T-helper 9 cell (primary cell): Measurements from ENCODE around the gene PASK.
A peak's percentile ranks its signal among the peaks of the same experiment; 100 is the strongest.
"Not testable (repeated sequence)": the region's sequence is repeated elsewhere in the genome, so short reads cannot be mapped to it uniquely, and the experiment has no call there.

ENCODE experiments used
- DNase-seq: peaks from one replicate; pipeline ENCODE4 v3.0.0-alpha.2; 2020

PASK gene

DNA sequence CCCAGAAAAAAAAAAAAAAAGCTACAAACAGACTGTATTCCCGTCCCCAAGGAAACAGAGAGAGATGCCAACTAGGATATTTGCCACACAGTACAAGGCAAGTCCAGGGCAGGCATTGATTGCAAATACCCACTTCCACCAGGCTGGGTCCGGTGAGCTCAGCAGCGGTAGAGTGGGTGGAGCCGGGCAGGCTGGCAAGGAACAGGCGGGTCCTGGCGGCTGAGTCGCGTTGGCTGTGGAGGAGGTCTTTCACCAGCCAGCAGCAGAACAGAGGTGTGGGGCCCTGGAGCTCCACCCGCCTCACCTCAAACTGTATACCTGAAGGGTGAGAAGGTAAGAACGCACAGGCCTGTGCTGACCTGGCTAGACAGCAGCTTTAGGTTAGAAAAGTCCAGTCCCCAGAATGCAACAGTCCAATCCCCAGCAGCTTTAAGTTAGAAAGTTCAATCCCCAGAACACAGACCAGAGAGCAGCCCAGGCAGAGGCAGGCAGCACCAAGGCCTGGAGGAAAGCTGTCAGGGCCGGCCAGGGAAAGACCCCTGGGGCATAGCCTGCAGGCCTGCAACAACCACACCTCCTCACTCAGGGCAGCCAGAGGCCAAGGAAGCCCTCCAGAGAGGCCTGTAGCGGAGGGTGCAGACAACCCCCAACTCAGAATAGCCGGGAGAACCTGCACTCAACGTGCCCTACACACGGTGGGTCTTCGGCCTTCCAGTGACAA lies 25.3 kb downstream of the PASK start:
- DNase-seq, result peak; percentile 40

- DNase-seq, result no peak
Observed at GRCh38 chr2:241122376-241123002, 26.8 kb downstream of the PASK start.

DNA sequence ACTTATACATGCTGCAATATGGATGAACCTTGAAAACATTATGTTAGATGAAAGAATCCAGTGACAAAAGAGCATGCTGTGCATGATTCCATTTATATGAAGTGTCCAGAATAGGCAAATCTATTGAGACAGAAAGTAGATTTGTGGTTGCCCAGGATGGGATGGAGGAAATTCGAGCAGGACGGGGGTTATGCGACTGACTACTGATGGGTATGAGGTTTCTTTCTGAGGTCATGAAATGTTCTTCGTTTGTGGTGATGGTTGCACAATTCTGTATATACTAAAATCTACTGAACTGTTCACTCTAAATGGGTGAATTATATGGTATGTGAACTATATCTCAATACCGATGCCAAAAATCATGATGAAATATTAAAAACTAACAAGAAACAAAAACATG lies 28.3 kb downstream of the PASK start:
- DNase-seq, result no peak

DNA sequence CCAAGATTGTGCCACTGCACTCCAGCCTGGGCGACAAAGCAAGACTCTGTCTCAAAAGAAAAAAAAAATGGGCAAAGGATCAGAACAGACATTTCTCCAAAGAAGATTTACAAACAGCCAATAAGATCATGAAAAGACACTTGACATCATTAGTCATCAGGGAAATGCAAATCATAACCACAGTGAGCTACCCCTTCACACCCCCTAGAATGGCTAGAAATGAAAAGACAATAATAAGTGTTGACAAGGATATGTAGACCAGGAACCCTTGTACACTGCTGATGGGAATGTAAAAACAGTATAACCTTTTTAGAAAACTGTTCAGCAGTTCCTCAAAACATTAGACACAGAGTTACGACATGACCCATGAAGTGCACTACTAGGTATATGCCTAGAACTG lies 28.8 kb downstream of the PASK start:
- no peak for DNase-seq

DNA sequence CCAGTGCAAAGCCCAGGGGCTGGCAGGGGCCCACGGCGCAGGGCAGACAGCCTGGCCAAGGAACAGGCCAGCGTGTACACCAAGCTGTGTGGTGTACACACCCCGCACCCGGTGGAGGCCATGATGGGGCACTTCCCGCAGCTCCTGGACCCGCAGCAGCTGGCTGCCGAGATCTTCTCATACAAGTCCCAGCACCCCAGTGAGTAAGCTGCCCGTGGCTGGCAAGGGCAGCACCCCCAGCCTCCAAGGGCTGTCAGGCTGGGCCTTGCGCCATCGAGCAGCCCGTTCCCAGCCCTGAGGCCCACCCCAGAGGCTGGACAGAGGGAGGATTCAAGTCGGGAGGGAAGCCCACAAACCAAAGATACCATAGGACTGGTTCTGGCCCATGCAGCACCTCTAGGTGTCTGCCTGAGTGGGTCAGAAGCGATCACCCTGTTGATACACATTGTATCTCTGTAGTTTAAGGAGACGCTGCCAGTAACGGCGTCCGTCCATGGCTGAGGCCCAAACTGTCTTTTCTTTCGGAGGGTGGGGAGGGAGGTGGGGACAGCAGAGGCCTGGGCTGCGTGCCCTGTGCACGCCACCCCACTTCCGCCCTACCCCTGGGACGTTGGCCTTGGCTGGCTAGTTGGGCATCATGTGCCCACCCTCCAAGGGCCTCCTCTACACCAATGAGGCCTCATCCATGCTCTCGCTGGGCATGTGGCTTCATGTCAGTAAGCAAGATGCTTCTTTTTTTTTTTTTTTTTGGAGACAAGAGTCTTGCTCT lies 30.4 kb downstream of the PASK start:
- DNase-seq, result no peak

- DNase-seq, result no peak
Observed at GRCh38 chr2:241116606-241117560, 32.4 kb downstream of the PASK start.

GRCh38 chr2:241115361-241115760 lies 33.9 kb downstream of the PASK start:
- no peak for DNase-seq

DNA sequence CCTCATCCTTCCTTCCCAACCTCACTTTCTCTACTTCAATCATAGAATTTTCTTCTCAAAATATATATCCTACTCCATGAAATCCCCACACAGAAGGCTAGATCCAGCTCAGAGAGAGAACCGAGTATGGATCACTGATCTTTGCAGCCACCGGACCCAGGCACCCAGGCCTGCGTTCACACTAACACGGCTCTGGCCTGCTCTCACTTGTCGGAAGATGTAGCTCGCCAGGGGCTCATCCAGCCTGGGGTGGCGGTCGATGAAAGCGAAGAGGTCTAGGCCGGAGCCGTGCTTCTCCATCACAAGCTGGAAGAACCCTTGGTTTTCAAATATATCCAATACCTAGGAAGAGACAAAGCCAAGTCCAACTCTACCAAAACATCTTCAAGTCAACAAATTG lies 34.4 kb downstream of the PASK start:
- no peak for DNase-seq

DNA sequence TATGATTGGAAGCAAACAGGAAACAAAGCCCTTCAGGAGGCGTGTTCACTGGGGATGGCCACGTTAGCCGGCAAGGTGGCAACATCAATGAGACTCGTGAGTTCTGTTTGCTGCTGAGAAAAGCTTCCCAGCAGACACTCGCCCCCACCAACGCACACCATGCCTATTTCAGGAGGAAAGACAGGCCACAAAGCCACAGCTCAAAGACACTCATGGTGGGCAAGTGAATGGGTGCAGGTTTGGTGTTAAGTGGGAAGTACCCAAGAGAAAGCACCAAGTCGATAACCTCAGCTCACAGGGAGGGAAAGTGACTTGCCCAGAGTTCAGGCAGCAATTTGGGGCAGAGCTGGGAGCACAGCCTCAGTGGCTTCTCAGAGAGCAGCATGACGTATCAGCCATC lies 36.7 kb downstream of the PASK start:
- peak; percentile 46 for DNase-seq

- no peak for DNase-seq
Observed at GRCh38 chr2:241112046-241112445, 37.2 kb downstream of the PASK start.

- no peak for DNase-seq
Observed at GRCh38 chr2:241111440-241111805, 37.8 kb downstream of the PASK start.

GRCh38 chr2:241110607-241111439 lies 38.4 kb downstream of the PASK start:
- no peak for DNase-seq

GRCh38 chr2:241110089-241110606 lies 39.1 kb downstream of the PASK start:
- DNase-seq, result no peak

DNA sequence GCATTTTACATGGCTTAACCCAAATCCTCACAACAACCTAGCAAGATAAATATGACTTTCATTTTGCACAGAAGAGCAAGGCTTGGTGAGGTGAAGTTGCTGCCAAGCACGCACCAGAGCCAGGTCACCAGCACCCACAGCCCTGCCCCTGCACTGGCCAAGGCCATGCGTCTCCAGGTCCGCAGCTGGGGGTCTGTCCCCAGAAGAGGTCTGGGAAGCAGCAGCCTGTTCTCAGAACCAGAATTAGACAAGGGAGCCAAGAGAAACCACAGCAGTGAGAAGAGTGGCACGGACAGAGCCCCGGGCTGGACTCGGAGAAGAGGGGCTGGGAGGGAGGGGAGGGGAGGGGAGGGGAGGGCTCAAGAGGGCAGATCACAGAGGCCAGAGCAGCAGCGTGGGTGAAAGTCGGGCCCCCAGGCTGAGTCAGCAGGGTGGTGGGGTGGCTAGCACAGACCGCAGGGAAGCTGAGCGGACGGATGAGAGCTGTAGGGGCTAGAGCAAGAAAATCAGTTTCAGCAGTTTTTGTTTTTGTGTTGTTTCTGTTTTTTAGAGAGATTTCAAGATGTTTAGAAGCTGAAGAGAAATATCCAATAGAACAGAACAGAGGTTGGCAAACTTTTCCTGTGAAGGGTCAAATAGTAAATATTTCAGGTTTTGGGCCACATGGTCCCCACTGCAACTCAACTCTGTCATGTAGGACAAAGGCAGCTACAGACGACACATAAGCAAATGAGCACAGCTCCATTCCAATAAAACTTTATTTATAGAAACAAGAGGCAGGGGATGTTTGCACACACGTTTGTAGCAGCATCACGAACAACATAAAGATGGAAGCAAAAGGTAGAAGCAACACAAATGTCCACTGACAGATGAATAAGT lies 39.8 kb downstream of the PASK start:
- no peak for DNase-seq

DNA sequence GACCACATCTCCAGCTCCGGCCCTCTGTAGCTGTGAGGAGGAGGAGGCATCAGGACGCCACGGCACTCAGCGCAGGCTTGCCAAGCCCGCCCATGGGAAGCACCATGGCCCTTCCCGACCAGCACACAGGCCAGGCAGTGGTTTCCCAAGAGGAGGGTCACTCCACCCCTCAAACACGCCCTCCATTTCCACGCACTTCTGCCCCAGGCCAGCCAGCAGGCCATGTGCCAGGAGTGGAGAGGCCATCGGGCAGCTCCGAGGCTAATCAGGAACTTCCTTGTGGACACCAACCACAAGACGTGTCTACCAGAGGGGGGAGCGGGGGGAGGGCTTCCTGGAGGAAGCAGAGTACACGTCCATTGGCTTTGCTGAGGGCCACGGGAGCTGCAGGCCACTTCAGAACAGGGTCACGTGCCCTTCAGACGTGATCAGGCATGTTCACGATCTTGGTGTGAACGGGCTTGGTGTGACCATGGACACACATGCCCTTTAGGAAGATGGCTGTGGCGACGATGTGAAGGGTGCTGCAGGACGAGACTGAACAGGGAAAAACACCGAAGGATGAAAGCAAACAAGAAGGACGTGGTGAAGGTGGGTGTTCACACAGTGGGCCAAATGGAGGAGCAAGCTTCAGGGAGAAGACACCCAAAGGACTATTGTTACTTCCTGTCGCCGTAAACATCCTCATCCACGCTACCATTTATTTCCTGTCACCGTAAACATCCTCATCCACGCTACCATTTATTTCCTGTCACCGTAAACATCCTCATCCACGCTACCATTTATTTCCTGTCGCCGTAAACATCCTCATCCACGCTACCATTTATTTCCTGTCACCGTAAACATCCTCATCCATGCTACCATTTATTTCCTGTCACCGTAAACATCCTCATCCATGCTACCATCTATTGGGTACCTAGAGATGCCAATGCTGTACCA lies 40.7 kb downstream of the PASK start:
- no peak for DNase-seq

GRCh38 chr2:241107031-241107783 lies 42.1 kb downstream of the PASK start:
- no peak for DNase-seq

DNA sequence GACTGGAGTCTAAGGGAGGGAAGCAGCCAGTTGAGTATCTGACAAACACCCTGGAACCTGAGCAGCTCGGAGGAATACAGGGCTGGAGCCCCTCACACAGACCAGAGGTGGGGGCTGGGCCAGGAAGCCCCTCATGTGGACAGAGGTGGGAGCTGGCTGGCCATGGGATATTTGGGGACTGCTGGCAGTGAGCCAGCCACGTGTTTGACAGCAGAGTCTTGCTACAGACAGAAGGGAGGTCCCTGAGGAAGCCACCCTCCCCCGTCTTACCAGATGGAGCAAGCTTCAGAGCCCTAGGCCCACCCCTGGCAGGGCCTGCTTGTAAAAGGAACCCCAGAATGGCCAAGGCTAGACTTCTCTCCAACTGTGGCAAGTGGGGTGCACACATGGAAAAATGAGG lies 43.6 kb downstream of the PASK start:
- DNase-seq, result no peak

DNA sequence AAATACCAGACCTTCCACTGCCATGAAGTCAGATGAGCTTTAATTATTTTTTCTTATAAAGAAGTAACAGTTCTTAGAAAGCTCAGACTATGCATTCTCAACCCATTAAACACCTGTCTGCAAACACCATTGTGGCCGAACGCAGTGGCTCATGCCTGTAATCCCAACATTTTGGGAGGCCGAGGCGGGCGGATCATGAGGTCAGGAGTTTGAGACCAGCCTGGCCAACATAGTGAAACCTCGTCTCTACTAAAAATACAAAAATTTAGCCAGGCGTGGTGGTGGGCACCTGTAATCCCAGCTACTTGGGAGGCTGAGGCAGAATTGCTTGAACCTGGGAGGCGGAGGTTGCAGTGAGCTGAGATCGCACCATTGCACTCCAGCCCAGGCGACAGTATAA lies 44.7 kb downstream of the PASK start:
- not testable (repeated sequence) for DNase-seq

DNA sequence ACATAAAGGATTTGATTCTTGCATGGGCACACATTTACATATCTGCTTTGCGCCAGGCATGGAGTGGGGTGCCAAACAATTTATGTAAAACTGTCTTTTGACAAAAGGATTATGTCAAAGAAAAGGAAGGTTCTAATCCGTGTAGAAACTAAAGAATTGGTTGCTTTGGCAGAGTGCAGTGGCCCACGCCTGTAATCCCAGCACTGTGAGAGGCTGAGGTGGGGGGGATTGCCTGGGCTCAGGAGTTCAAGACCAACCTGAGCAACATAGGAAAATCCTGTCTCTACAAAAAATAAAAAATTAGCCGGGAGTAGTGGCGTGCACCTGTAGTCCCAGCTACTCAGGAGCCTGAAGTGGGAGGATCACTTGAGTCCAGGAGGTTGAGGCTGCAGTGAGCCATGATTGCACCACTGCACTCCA lies 46.1 kb downstream of the PASK start:
- DNase-seq, result no peak
